CMK (cell line): ENCODE measurements around the gene WASF3.

Experiments used
- DNase-seq: peaks from one replicate; pipeline ENCODE4 v3.0.0-alpha.2; 2010; ENCODE audit warnings: low read depth

Gene WASF3, protein sequence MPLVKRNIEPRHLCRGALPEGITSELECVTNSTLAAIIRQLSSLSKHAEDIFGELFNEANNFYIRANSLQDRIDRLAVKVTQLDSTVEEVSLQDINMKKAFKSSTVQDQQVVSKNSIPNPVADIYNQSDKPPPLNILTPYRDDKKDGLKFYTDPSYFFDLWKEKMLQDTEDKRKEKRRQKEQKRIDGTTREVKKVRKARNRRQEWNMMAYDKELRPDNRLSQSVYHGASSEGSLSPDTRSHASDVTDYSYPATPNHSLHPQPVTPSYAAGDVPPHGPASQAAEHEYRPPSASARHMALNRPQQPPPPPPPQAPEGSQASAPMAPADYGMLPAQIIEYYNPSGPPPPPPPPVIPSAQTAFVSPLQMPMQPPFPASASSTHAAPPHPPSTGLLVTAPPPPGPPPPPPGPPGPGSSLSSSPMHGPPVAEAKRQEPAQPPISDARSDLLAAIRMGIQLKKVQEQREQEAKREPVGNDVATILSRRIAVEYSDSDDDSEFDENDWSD

DNA sequence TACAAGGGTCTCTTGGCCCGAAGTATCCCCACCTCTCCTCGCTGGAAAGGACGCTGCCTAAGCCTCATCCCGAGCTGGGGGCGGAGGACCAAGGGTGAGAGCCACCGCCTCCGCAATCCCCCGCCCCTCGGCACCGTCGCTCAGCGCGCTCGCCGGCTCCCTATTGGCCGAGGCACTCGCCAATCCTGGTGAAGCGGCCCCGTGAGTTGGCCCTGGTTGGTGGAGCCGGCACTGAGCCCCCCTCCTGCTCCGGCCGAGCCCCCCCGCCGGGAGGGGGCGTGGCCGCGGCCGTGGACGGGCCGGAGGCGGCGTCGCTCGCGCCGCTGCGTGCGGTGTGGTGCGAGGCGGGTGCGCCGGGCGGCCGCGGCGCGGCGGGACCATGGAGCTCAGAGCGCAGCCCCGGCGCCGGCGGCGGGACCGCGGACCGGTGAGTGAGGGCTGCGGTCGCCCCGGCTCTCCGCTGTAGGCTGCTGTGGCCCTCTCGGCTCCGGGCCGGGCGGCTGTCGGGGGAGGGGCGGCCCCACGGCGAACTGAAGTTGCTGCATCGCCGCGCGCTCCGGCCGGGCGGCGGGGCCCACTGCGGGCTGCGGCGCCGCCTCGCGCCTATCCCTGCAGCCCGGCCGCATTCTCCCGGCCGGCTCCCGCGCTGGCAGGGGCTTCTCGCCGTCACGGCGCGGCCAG is at the start of gene WASF3:
TSS of gene WASF3 (plus strand) at position 291 of the 681 bp plus-strand sequence. CDS start 84,588 bp downstream, outside the sequence.
- peak; percentile 43 for DNase-seq

DNA sequence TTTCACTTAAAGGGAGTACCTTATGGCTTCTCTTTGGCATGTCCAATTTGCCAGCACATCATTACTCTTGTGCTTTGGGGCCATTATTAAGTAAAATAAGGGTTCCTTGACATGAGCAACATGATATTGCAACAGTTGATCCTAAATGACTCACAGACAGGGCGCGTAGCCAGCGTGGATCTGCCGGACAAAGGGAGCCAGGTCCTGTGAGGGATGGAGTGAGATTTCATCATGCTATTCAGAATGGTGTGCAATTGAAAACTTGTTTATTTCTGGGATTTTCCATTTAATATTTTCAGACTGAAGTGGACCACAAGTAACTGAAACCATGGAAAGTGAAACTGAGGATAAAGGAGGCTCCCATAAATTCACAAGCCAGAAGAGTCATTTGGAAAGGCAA is 48.6 kb upstream of the WASF3 start:
- no peak for DNase-seq

DNA sequence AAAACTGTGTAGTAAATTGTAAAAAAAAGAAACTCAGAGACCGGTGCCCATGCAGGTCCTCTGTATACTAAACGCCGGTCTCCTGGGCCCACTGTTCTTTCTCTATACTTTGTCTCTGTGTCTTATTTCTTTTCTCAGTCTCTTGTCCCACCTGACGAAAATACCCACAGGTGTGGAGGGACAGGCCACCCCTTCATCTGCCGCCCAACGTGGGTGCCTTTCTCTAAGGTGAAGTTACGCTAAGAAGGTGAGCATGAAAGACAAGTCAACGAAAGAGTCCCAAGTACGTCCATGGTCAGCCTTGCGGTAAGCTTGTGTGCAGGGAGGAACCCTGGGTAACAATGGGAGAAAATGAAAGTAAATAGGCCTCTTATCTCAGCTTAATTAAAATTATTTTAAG is 48.0 kb upstream of the WASF3 start:
- DNase-seq: no peak

DNA sequence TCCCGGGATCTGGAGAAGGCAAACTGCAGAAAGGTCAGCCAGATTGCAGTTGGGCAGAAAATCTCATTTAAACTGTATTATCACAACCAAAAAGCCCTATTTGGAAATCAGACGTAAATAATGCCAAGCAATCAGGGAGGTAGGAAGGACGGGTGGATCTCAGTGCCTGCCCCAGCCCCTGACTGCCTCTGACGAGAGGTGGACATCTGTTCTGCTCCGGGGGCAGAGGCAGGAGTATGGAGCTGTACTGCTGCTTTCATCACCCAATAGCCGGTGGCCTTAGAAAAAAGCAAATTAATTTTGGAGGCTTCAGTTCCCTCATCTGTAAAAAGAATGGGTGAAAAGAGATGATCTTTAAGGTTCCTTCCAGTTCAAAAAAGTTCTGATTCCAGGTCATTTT is 43.6 kb upstream of the WASF3 start:
- no peak for DNase-seq

DNA sequence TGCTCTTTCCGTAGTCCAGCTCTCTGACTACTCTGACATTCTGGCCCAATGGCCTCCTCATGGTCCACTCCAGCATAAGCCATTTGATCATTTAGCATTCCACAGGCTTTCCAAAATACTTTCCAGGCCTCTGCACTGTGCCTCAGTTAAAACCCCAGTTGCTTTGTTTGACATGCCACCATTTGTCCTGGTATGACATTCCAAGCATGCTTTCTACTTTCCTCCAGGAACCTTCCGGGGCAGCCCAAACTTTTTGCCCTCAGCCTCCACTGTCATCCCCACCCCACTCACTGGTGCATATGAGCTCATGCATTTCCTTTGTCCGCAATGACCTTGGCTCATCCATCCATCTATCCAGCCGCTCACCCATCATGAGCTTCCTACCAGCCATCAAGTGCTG is 41.8 kb upstream of the WASF3 start:
- DNase-seq: no peak

DNA sequence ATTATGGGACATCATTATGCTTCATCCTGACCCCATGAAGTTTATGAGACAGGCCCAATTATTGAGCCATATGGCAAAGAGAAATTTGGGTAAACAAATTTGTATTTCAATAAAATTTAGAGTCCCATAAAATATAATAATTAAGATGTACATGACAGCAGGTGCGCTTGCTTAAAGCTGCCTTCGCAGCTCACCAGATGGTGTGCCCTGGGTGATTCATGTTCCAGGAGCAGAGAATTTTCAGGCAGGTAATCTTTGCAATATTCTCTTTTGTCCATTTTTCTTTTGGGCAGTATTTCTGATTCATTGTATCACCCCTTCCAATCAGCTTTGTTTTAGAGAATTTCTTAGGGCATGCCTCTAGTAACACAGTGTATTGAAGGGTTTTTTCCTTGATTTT is 39.5 kb upstream of the WASF3 start:
- no peak for DNase-seq

DNA sequence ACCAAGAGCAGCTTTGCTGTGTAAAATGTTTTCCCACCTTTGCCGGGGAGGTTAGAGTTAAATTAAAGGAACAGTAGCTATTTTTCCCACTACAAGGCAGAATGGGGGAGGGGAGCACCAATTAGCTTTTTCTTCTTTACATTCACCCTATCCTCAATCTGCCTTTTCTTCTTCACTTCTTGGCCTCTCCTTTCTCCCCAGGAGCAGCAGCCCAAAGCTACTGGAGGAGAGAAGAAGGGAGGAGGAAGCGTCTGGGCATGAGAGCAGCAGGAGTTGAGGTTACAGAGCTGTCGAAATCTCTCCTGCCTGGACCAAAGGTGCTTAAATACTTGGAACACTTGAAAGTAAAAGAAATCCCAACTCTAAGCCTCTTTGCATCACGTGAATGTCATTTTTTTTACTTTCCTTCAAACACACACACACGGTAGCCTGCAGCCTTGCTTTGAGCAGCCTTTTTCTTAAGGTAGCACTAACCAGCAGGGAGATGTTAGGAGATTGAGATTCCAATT is 39.0 kb upstream of the WASF3 start:
- no peak for DNase-seq

DNA sequence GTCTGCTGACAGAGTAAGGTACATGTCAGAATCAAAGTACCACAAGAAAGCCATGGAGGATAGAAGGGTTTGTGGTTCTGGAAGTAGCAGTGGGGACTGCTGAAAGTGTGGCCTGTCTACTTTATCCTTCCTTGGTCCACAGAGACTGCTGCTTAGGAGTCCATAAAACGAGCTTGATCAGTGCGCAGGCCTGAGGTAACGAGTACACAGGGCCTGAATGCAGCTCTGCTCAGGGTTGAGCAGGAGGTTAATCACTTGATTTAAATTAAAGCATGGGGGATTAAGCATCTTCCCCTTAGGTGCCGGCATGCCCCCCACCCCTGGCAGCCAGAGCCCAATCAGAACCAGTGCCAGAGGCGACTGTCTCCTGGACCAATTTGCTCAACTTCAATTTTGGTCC is 34.9 kb upstream of the WASF3 start:
- no peak for DNase-seq

DNA sequence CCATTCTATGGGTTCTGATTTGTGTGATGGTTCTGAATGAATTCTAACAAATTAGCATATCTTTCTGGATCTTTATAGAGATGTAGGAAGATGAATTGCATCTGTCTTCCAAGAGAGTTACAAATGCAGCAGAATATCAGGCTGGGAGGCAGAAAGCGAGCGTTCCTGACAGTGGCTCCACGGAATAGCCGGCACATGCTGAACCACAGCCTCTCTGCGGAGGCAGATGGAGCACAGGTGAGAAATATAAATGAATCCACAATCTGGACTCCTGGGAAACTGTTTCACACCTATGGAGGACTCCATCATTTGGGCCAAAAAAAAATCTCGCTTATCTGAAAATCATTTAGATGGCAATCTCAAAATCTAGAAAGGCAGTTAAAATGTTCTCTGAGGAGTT is 34.5 kb upstream of the WASF3 start:
- no peak for DNase-seq

DNA sequence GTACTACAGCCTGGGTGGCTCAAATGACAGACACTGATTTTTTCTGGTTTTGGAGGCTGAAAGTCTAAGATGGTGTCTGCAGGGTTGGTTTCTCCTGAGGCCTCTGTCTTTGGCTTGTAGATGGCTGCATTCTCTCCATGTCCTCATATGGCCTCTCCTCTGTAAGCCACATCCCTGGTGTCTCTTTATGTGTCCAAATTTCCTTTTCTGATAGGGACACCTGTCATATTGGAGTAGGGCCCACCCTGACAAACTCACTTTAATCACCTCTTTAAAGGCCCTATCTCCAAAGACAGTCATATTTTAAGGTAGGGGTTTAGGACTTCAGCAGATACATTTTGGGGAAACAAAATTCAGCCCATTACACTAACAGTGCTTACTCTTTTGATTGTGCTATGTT is 32.0 kb upstream of the WASF3 start:
- DNase-seq: no peak

DNA sequence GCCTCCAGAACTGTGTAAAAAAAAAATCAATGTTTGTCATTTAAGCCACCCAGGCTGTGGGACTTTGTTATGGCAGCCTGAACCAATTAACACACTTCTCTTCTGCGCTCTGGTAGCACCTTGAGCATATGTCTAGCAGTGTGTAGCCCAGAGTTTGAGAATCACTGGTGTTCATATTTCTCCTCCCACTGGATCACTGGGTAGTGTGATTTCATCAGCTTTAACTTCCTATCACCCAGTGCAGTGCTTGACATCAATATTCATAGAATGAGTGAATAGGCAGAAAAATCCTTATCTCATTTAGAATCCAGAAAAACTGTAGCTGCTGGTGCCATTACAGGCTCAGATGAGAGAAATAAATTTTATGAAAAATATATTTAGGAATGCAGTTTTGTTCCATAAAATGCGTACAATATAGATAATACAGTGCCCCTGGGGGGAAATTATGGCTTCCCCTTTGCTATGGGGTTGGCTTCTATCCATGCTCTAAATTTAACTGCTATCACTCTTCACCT is 30.7 kb upstream of the WASF3 start:
- no peak for DNase-seq

DNA sequence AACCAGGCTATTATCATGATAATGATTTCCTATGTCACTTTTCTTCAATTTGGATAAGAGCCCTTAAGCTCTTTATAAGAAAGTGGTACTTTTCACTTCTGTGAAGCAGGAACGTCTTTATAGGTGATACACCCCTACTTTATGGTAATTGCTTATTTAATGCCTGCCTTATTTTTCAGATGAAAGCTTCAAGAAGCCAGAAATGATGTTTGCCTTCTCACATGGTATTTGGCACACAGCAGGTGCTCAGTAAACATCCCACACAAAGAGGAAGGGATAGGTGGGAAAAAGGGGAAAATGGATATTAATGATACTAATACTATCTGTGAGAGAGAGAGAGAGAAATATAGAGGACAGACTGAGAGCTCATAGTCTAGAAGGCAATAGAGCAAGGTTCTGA is 29.0 kb upstream of the WASF3 start:
- DNase-seq: no peak

DNA sequence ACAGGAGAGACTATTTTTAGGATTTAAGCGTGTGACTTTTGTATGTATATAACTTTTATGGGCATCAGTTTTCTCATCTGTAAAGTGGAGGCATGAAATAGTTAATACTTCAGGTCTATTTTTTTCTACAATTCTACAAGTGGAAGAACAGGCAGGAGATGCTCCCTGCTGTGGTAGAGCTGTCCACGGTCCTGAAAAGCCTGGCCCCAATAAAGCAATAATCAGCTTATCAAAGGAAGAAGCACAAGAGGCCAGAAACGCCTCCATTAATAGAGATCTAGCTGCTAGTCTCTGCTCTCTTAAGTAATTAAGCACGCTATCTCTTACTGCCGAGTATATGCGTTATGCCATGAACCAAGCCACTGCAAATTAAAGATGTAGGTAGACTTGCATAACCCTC is 28.0 kb upstream of the WASF3 start:
- DNase-seq: no peak

DNA sequence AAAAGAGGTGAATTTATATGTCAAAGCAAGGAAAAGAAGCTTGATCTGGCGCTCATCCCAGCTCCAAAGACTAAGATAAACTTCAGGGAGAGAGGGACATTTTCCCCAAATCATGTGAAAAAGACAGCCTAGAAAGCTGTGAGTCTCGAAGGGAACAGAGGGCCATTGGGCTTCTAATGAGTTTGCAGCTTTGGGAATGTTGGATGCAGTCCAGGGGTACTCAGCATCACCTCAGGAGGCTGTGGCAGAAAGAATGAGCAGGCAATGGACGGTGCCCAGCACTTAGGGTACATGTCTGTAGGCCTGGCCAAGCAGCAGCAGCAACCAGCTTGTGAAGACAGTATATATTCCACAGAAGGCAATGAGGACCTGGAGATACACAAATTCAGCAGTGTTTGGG is 25.7 kb upstream of the WASF3 start:
- DNase-seq: no peak

DNA sequence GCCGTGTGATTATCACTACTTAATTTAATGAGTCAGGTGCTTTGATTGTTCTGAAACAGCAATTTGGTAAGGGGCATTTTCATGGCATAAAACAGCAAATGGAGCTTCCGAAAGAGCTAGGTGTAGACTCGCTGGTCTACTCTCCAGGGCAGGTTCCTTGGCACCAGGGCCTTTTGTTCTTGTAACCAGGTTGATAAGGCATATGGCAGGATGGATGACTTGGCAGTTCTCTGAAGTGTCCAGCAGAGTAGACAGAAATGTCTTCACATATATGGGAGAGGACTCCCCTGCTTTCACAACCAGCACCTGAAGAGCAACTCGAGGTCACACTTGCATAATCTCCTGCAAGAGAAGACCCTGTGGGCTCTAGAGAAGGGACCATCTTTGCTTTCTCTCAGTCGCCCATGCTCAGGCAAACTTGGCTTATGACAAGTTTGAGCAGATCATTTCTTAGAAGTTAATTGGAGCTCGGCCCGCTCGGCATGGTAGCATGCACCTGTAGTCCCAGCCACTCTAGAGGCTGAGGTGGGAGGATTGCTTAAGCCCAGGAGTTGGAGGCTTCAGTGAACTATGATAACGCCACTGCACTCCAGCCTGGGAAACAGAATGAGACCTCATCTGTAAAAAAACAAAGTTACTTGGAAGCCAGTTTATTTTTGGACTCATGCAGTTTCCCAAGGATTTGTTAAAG is 23.3 kb upstream of the WASF3 start:
- no peak for DNase-seq

DNA sequence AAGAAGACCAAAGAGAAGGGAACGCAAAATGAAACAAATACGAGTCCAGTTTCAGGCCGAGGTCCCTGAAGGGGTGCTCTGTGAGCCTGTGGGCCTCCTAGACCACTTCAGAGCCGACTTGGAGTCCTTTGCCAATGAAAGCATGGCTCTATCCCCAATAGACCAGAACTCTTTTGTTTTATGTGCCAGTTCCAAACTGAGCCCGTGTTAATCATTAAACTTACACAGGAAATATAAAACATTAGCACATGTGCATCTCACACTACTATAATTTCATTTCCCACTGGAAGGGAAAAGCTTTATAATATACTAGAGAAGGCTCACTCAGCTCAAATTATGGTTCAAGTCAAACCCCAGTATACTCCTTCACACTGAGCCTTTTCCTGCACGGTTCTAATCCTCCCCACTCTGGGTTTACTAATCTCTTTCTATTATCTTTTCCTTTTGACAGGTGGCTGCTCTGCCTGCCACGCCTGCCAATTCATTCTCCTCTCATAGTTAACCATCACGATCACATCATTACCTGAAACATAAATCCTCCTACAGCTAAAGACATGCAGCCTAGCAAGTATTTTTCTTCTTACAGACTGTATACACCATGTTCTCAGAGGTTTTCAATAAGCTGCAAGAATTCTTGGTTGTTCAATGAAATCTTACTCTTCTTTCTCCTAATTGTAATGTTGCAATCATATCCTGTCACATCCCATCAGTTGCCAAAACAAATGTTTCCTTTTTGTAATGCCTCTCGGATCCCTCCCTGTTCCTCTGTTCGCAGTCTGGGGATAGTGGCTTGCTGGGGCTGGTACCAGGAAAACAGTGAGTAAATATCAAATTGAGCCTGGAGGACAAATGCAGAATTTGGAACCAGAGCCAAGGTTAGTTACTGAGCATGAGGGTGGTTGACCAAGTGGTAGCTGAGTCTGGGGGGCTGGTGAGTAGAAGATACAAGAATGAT is 18.8 kb upstream of the WASF3 start:
- no peak for DNase-seq

DNA sequence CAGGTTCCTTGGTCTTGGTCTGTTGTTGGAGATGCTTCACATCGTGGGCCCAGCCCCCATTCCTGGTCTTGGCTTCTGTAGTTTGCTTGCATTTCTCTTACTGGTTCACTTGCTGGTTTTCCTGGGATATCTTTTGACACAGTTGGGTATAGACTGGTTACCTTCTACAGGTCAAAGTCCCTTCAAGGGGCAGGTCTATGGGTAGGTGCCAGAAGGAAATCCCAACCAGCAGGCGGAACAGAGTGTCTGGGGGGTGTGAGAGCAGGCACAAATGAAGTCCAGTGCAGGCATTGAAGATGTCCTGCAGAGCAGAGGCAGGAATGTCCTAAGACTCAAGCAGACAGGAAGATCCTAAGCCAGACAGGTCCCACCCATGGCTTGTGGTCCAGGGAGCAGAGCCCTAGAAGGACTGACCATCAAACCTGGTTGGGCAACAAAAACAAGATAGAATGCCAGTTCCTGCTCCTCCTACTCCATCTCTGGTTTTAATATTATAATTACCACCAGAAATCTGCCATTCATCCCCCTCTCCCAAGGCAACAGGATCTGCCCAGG is 17.7 kb upstream of the WASF3 start:
- no peak for DNase-seq

DNA sequence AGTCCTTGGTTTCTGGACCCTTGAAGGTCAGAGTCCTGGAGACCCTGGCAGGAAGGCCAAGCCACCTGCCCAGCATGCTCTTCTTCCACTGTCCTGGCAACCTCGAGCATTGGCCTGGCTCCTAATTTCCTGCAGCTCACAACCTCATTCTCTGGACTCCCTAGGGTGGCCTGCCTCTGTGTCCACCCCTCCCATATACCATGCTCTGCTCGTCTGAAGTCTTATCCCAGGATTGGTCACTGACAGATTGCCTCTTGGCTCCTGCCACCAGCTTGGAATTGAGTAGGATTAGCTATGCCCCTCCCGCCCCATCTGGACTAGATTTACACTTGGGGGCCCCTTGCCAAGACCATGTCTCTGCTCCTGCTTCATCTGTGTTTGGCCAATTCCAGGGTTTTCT is 17.1 kb upstream of the WASF3 start:
- no peak for DNase-seq

DNA sequence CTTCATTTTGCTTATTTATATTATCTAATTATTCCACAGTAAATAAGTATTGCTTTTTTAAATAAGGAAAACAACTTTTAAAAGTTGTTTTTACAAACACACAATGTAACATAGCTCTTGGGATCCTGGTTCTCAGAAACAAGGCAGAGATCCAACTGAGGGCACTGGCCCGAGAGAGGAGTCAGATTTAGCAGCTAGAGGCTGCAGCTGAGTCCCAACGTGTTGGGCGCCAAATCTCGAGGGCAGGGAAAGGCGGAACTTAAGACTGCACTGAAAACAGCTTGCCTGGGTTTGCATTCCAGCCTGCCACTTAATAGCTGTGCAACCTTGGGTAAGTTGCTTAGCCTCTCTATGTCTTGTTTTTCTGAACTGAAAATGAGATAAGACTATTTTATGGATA is 16.4 kb upstream of the WASF3 start:
- no peak for DNase-seq

DNA sequence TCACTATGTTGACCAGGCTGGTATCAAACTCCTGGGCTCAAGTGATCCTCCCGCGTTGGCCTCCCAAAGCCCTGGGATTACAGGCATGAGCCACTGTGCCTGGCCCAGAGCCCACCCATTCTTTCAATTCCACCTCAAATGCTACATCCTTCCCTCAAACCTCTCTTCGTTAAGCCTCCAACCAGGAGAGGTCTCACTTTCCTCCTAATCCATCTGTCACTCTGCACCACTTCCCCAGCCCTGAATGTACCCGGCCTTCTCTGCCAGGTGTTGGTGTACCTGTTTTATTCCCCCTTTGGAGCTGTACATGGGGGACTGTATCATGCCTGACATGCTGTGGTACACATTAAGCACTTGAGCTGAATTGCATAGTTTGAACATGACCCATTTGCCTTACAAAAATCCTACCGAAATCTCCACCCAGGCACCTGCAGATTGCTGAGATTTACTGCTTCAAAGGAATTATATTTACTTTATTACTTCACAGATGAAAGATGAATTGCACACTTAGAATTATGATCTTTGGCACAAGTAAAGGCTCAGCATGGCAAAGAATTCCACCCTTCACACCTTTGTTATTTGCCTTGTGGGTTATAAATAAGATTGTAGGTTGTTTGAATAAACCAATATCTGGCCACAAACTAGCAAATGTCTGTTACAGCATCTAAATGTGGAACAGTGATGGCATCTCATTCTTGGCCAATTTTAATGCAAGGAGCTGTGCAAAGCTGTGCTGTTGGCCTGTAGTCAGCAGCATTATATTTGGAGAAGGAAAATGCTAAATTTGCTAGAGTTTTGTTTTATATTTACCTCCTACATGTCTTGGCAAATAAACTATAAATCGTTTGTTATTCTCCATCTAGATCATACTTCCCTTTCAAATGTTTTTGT is 15.6 kb upstream of the WASF3 start:
- DNase-seq: no peak
